H7 (cell line): ENCODE measurements around the gene SLC9A9. TPM values are rescaled to one million over a fixed set of nuclear protein-coding genes. Genes with fewer than 3 reads are reported as not detected.

Experiments
- DNase-seq: peaks from one replicate; pipeline ENCODE4 v3.0.0; 2012
- H3K27me3 ChIP-seq: 2 replicates; pipeline ENCODE4 v1.6.0; 2011; ENCODE audit warnings: mild to moderate bottlenecking, low read length; ENCODE audit not compliant: control insufficient read depth, insufficient read depth
- H3K36me3 ChIP-seq: replicated peaks from 2 replicates; pipeline ENCODE4 v1.5.1; 2011; ENCODE audit warnings: low read length; ENCODE audit not compliant: control insufficient read depth, insufficient read depth
- H3K4me3 ChIP-seq: 2 replicates; pipeline ENCODE4 v1.5.1; 2011; ENCODE audit warnings: low read depth, mild to moderate bottlenecking, control low read depth, low read length, moderate library complexity; ENCODE audit not compliant: insufficient read depth
- total RNA-seq: library from RNA; depleted of rRNA; stranded (reverse); fragments of >200 nt; shearing (Covaris generic); gene quantifications from 2 replicates; pipeline ENCODE4 v1.2.3, GENCODE V29; 2014

Gene SLC9A9
- total RNA-seq, 1 experiment from 2014 or later, result 4.1 TPM

DNA sequence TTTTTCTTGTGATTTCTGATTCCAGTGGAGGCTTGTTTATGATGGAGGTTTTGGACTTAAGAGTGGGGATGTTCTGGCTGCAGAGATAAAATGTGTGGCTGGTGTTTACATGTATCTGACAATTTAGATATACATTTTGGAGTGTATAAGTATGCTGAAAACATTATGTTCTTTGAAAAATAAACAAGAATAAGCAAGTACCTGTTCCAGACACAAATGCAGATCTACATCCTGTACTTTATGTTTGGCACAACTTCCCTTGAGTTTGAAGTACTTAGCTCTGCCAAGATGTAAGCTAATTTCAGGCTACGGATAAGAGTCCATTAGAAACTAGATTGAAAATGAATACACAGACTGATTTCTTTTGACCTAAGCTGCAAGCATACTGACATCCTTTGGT is 451.5 kb downstream of the SLC9A9 start:
- H3K36me3 ChIP-seq, result no peaks in the 10 kb centered on the region
- H3K27me3 ChIP-seq, result no peaks in the 10 kb centered on the region
- no peak for DNase-seq
- H3K4me3 ChIP-seq, result no peak overlapping the region

DNA sequence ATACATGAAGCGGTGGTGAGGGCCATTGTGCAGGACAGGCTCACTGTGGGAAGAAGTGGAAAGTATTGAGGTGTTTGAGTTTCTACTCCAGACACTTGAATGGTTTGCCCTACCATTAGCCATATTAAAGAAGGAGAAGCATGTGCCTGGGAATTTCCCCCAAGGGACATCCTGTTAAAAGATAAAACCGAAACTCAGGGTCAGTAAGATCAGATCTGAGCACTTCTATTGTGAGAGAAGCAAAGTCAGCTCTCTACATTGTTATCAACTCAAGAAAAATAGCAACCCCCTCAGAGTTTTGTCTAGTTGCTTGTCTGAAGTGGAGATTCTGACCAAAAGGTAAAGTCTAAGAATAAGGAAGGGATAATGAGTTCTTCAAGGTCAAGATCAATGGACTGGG is 458.9 kb downstream of the SLC9A9 start:
- no peak overlapping the region for H3K4me3 ChIP-seq
- no peaks in the 10 kb centered on the region for H3K36me3 ChIP-seq
- DNase-seq, result no peak
- no peaks in the 10 kb centered on the region for H3K27me3 ChIP-seq

DNA sequence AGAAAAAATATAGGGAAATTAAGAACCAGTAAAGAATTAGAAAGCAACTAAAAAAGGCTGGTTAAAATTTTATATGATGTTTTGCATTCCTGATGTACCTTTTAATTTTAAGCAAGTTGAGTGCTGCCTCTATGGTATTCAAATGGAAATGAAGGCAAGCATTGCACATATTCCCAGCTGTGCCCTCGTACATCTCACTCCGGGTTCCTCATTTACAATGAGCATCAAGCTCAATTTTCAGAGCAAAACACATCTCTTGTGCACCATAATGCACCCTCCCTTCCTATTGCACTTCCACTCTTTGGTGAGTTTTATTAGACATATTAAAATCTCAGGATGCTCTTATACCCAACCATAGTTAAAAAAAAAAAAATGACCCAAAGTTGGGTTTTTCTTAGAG is 460.8 kb downstream of the SLC9A9 start:
- Histone ChIP-seq H3K36me3 (no peaks in the 10 kb centered on the region), H3K4me3 (no peak overlapping the region), H3K27me3 (no peaks in the 10 kb centered on the region)
- no peak for DNase-seq

DNA sequence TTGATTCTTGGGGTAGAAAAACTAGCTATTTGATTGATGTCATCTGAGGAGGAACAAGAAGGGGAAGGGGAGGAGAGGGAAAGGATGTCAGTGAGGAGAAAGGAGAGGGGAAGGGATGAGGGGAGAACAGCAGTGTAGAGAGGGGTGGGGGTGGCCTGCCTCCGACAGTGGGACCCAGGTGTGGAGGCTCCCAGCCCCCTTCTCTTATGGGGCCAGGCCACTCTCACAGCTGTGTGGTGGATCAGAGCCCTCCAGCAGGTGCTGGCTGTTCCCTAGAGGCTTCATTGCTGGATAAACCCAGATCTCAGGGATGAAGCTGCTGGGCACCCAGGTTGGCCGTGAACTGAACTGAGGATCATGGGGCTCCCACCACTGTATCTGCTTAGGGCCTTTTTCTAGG is 464.2 kb downstream of the SLC9A9 start:
- DNase-seq, result no peak
- Histone ChIP-seq H3K4me3 (no peak overlapping the region), H3K36me3 (no peaks in the 10 kb centered on the region), H3K27me3 (no peaks in the 10 kb centered on the region)

DNA sequence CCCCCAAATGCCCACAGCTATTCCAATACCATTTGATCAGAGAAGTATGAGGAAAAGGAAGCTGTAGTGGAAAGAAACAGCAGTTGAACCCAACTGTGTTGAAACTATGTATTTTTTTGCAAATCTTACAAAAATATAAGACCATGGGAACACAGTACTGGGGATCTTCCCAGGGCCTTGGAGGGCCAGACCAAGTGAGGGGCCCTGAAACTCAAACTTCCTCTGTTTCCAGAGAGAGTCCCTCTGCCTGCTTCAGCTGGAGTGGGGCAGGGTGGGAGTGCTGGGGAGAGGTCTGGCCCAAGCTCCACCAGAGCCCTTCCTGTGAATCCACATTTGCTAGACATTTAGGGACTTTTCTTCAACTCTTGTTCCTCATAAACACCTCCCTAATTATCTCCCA is 464.8 kb downstream of the SLC9A9 start:
- no peaks in the 10 kb centered on the region for H3K36me3 ChIP-seq
- DNase-seq, result no peak
- no peak overlapping the region for H3K4me3 ChIP-seq
- no peaks in the 10 kb centered on the region for H3K27me3 ChIP-seq

DNA sequence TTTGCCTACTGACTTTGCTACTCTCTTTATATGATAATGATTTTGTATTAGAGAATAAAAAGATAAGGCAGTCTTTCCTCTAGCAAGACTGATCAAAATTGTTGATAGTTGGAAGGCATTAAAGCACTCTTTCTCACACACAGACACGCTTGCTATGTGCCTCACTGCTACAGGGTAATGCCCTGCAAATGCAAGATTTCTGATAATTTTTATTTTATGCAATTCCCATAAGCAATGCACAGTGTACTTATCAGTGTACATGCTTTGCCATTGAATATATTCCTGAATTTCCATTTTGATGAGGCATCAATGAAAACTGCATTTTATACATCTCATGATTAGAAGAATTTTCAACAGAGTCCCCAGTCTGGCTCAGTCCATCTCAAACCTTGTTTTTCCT is 465.5 kb downstream of the SLC9A9 start:
- no peaks in the 10 kb centered on the region for H3K36me3 ChIP-seq
- H3K4me3 ChIP-seq, result no peak overlapping the region
- DNase-seq, result no peak
- H3K27me3 ChIP-seq, result no peaks in the 10 kb centered on the region

DNA sequence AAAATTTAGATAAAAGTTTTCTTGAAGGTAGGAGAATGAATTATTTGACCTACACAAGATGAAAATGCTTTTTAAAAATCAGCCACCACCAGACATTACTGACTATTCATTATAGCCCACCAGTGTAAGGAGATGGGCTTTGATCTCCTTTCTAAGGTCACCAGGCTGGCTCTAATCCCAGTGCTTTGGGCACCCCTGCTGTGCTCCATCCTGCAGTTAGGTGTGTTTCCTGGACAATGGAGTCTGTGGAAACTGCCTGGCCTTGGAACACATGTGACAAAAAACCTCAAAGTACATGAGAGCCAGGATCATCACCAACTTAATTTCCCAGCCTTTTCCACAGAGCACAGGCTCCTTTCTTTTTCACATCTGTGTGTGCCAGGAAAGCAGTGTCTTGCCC is 467.8 kb downstream of the SLC9A9 start:
- no peak for DNase-seq
- Histone ChIP-seq H3K27me3 (no peaks in the 10 kb centered on the region), H3K36me3 (no peaks in the 10 kb centered on the region), H3K4me3 (no peak overlapping the region)

DNA sequence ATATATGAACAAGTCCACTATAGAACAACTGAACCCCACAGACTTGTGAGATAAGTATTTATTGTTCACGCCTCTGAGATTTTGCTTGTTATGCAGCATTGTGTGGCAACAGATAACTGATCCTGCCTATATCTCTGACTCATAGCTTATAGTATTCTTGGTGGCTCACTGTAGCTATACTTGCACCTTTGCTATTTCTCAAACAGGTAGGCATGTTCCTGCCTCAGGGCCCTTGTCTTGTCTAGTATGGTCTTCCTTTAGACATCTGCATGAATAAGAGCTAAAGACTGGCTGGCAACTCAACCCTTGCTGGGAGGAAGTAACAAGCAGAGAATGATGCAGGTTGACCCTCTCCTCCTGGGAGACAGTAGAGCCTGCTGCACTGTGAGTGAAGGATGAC is 472.6 kb downstream of the SLC9A9 start:
- H3K27me3 ChIP-seq, result no peaks in the 10 kb centered on the region
- no peak overlapping the region for H3K4me3 ChIP-seq
- H3K36me3 ChIP-seq, result no peaks in the 10 kb centered on the region
- DNase-seq, result no peak

DNA sequence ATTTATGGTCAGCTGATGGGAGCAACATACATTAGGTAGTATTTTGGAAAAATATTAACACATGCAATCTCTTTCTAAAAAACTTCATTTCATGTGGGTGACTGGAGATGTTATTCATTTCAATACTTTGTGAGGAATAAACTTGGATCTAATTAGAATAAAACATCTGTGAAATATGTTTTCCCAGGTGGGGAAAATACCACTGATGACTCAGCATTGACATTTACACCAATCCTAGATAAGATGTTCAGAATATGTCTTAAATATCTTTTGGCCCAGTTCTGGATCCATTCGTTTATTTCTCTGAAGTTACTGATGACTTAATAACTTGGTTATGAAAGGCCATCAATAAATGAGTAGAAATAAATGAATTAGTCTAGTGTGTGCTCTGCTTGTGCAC is 481.1 kb downstream of the SLC9A9 start:
- no peaks in the 10 kb centered on the region for H3K27me3 ChIP-seq
- no peak overlapping the region for H3K4me3 ChIP-seq
- DNase-seq, result no peak
- no peaks in the 10 kb centered on the region for H3K36me3 ChIP-seq

DNA sequence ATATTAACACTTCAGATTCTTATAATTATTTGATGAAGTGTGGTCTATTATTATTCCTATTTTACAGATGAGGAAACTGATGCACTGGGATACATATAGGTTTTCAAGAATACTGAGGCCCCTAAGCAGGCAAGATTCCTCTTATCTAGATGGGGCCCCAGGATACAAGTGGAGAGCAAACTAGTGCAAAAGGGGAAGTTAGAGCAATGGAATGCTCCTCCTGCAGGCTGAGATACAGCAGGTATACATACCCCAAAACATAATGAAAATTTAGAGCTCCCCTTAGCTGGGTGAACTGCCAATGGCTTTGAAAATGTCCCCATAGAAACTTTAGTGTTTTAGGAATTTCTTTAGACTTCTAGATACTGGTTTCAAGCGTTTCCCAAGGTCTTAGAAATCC is 481.6 kb downstream of the SLC9A9 start:
- no peak overlapping the region for H3K4me3 ChIP-seq
- no peaks in the 10 kb centered on the region for H3K27me3 ChIP-seq
- no peak for DNase-seq
- H3K36me3 ChIP-seq, result no peaks in the 10 kb centered on the region

DNA sequence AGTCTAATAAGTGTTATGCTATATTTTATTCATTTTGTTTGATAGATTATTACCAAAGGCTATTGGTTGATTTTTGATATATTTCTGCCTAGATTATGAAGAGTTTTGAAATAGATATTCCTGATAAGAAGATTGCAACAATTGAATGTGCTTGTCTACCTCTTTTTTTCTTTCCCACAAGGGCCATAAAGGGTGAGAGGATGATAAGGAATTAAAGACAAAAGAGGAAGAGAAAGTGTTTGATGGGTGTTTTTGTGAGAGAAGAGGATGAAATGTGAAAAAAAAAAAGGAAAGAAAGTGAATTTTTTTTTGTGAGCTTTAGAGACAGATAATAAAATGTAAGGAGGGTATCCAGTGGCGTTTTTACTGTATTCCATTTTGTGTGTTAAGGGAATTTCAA is 484.3 kb downstream of the SLC9A9 start:
- DNase-seq, result no peak
- H3K4me3 ChIP-seq, result no peak overlapping the region
- no peaks in the 10 kb centered on the region for H3K36me3 ChIP-seq
- no peaks in the 10 kb centered on the region for H3K27me3 ChIP-seq

DNA sequence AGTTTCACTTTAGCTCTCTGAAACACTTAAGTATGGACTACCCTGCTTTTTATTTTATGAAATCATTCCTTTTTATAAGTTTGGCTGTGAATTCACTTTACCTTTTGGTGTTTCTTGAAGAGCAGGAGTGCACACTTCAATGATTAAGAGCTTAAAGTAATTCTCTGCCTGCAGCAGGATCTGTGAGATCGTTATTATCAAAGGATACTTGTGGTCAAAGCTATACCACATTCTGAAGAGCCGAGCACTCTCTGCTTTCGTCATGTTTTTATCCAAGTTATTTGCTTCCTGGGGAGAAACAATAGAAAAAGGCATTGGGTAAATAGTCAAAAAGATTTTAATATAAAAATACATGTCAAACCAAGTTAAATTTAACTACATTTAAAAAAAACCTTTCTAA is 485.0 kb downstream of the SLC9A9 start:
- no peak for DNase-seq
- H3K27me3 ChIP-seq, result no peaks in the 10 kb centered on the region
- no peaks in the 10 kb centered on the region for H3K36me3 ChIP-seq
- no peak overlapping the region for H3K4me3 ChIP-seq

DNA sequence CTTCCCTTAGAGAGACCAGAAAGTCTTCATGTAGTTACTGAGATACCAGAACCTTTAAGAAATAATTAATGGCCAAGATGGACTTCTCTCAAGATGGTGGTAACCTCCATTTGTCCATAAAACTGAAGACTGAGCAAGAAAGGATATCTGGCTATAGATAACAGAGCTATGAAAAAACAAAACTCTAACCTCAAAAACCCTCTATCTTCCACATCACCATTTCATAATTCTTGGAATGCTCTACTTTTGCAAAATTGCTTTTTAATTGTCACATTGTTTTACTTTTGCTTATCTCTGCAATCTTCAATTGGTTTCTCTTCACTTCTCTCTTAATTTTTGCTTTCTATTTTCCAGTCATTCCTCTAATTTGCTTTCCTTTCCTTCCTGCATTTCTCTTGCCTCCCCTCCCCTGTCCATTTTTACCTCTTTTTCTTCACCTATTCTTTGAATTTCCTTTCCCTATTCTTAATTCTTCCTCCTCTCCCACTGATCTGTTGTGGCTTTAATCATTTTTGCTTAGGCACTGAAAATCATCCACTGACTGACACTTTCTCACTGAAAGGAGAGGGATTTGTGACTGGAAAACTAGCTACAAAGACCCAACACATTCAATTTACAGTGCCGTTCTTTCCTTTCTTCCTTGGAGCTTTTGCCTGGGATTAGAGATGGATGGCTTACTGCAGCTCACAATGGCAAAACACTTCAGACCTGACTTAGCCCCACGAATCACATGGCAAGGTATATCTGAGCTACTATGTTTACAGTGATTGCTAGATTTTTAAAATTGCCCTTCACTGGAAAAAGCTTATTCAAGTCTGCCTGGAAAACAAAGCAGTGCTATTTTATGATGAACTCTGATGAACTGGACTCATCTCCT is 485.9 kb downstream of the SLC9A9 start:
- no peaks in the 10 kb centered on the region for H3K27me3 ChIP-seq
- DNase-seq, result no peak
- H3K4me3 ChIP-seq, result no peak overlapping the region
- H3K36me3 ChIP-seq, result no peaks in the 10 kb centered on the region

DNA sequence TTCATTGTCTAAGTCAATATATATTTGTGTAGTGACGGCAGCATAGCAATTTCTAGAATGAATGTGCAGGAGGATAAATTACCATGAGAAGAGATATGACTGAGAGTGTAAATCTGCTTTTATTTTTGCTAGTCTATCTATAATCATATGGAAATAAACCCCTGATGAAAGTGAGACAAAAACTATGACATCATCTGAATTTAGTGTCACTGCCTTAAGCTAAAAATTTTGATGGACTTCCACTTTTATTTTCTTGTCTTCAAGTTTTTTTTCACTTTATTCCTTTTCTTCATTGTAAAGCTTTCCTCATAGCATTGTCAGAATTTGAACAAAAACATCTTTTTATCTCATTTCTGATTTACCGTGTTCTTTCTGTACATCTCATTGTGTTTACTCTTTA is 486.7 kb downstream of the SLC9A9 start:
- Histone ChIP-seq H3K4me3 (no peak overlapping the region), H3K36me3 (no peaks in the 10 kb centered on the region), H3K27me3 (no peaks in the 10 kb centered on the region)
- no peak for DNase-seq

DNA sequence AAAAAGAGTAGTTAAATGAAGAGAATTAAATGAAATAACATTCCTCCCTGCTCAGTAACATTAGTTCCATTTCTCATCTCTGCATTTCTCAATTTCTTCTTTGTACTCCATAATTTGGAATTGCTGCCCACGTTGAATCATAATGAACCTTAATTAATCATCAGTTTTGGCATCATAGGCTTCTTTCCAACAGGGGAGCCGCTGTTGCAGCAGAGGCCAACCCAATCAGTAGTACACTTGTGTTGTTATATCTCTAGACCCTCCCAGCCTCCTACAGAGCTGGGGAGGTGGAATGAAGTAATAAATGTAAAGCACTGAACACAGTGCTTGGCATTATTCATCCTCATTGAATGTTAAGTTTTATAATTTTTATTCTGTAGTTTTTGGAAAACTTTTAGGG is 488.0 kb downstream of the SLC9A9 start:
- Histone ChIP-seq H3K27me3 (no peaks in the 10 kb centered on the region), H3K36me3 (no peaks in the 10 kb centered on the region), H3K4me3 (no peak overlapping the region)
- no peak for DNase-seq
